ENCODE measurements around the gene PRMT1.

PRMT1 gene

GRCh38 chr19:49635530-49636232, 41.4 kb upstream of the PRMT1 start:
- no peak for DNase-seq (ENCODE audit: low spot score)
- in situ Hi-C loops (cut with MboI; ENCODE audit: low pct_unique_long_range_greater_than_20kb, low sequenced_read_pairs, unreplicated experiment), result no loop called here

GRCh38 chr19:49636233-49636932, 40.7 kb upstream of the PRMT1 start:
- TF ChIP-seq CTCF (IDR thresholded peaks at IDR 0.05; ENCODE audit: extremely low read depth, insufficient read depth, missing control alignments), result no peak
- in situ Hi-C loops (cut with MboI; ENCODE audit: low pct_unique_long_range_greater_than_20kb, low sequenced_read_pairs, unreplicated experiment), result no loop called here
- DNase-seq (ENCODE audit: low spot score), result no peak

More at GRCh38 chr19:49635530-49636232, 41.4 kb upstream of the PRMT1 start:
- no peak for TF ChIP-seq CTCF (IDR thresholded peaks at IDR 0.05; ENCODE audit: extremely low read depth, insufficient read depth, missing control alignments)

- TF ChIP-seq CTCF (IDR thresholded peaks at IDR 0.05; ENCODE audit: extremely low read depth, insufficient read depth, missing control alignments), result no peak
- in situ Hi-C loops (cut with MboI; ENCODE audit: low pct_unique_long_range_greater_than_20kb, low sequenced_read_pairs, unreplicated experiment), result no loop called here
- no peak for DNase-seq (ENCODE audit: low spot score)
These were observed 39.0 kb upstream of the PRMT1 start for GRCh38 chr19:49637821-49638738.

GRCh38 chr19:49639401-49640112, 37.5 kb upstream of the PRMT1 start:
- in situ Hi-C loops (cut with MboI; ENCODE audit: low pct_unique_long_range_greater_than_20kb, low sequenced_read_pairs, unreplicated experiment), result no loop called here
- no peak for DNase-seq (ENCODE audit: low spot score)
- TF ChIP-seq CTCF (IDR thresholded peaks at IDR 0.05; ENCODE audit: extremely low read depth, insufficient read depth, missing control alignments), result no peak

- no peak for TF ChIP-seq CTCF (IDR thresholded peaks at IDR 0.05; ENCODE audit: extremely low read depth, insufficient read depth, missing control alignments)
- DNase-seq (ENCODE audit: low spot score), result peak; percentile 99
- in situ Hi-C loops (cut with MboI; ENCODE audit: low pct_unique_long_range_greater_than_20kb, low sequenced_read_pairs, unreplicated experiment), result no loop called here
These were observed 36.8 kb upstream of the PRMT1 start, which contains the start of gene RRAS for GRCh38 chr19:49640113-49640898. RRAS (minus strand) TSS chr19:49640143; CDS start chr19:49640098, 45 bp downstream.
